GM19372 (cell line): Measurements from ENCODE around the gene CEP85L.

Experiments
- ATAC-seq: cut with Tn5 transposase; IDR thresholded peaks from one replicate; pipeline ENCODE4 v1.9.1; 2021; ENCODE audit warnings: mild to moderate bottlenecking, low read depth, moderate library complexity; ENCODE audit not compliant: unreplicated experiment

CEP85L gene

DNA sequence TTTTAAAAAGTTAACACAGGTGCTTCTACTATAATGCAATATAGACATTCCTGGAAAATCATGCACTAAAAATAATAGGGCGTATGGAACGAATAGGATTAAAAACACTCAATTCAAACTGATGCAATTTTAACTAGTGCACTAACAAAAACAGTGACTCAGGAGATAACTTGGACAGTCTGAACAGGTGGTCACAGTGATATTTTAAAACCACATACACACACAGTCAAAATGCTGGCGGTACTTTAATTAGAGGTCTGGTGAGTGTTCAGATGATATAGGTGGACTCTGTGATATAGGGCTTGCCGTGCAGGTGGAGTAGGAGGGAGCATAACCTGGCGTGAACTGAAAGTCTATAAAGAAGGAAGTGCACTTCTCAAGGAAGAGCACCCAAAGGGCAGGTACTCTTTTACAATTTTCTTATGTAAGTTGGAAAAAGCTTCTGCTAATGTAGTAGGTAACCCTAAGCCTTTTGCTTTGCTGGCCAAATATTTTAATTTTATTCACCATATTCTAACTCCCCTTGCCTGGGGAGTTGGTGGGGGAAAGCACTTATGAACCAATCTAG, 145.2 kb downstream of the CEP85L start:
- ATAC-seq: no peak

DNA sequence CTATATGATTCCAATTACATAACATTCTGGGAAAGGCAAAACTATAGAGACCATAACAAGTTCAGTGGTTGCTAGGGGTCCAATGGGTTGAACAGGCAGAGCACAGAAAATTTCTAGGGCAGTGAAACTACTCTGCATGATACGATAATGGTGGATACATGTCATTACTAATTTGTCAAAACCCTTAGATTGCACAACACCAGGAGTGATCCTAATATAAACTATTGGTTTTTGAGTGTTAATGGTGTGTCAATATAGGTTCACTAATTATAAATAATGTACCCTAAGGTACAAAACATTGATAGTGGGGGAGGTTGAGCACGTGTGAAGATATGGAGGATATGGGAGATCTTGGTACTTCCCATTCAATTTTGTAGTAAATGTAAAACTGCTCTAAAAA, 145.7 kb downstream of the CEP85L start:
- ATAC-seq: no peak

DNA sequence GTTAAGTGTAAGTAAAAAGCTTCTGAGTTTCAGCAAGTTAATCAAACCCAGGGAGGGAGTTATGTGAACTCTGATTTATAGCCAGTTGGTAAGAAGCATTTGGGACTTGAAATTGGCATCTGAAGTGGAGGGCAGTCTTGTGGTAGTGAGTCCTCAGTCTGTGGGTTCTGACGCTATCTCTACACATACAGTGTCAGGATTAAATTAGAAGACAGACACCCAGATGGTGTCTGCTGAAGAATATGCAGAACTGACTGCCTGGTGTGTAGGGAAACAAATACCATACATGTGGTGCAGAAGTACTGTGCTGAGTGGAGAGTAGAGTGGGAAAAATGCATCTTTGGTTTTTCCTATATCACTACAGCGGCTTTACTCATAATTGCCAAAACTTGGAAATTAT, 146.8 kb downstream of the CEP85L start:
- ATAC-seq: no peak

DNA sequence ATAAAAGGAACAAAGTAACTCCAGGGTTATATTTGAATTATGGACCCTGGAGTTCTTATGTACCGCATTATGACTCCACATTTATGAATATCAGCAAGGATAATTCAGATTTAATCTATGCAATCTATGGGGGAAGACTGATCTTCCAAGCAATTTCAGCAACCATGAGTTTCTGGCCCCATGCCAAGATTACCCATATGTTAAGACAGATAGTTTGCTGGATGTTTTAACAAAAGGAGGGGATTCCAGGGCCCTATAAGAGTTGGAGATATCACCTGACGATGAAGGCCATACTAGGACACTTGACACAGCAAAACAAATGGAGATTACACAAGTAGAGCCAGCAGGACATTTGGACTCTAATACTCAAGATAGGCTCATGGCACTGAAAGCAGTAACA, 149.2 kb downstream of the CEP85L start:
- no peak for ATAC-seq

DNA sequence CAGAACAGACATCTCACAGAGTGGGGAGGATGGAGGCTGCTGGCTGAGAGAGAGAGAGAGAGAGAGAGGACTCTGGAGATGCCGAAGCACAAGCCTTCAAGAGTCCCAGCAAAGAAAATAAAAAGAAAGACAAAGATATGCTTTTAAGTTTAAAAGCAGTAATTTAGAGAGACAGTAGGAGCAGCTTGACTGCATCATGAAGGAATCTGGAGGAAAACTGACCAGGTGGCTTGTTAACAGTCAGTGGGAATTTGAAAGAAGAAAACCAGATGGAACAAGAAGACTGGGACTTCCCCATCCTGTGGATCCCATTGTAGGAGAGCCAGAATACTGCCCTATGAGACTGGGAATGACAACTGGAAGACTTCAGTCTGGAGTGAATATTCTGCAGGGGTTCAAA, 149.6 kb downstream of the CEP85L start:
- no peak for ATAC-seq

DNA sequence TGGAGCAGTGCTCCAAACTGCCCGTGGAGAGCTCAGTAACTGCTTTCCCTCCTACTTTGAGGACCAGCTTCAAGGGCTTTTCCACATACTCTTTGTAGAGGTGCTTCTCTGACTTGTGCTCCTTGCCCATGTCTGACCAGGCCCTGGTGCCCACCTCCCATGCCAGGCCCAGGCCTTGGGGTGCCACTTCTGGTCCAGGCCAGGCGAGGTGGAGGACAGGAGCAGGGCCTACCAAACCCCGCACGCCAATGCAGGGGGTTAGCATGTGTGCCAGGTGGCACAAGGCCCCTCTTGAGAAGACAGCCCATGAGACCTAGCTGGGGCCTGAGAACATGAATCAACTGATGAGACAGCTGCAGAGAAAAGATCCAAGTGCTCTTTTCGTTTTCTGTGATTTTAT, 150.3 kb downstream of the CEP85L start:
- no peak for ATAC-seq

DNA sequence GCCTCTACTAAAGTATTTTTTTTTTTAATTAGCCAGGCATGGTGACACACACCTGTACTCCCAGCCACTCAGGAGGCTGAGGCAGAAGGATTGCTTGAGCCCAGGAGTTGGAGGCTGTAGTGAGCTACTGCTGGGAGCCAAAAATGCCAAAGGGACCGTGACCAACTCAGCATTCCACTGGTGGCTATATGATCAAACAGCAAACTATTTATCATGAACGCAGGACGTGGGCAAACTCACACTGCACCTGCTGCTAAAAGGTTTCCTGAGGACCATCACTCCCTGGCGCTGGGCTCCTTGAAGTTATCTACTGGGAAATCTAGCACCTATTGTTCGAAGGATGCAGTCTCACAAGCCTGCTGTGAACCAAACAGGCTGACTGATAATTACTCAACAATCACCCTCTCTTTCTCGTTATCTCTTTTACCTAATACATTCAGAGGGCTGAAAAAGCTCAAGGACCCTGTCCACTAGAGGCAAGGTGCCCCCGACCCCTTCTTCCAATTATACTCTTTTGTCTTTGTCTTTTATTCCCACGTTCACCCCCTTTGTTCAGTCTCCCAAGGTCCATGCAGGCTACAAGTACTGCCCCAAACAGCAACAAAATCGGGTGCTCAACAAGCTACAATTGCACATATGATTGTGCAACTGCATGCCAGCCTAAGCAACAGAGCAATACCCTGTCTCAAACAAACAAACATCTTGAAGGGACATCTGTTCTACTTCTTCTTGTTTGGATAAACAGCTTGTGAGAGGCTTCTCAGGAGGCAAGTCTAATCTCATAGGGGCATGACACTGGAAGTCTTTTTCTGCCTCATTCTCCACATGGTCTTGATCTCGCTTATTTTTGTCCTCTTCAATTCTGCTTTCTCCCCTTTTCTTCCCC, 151.0 kb downstream of the CEP85L start:
- ATAC-seq: no peak

DNA sequence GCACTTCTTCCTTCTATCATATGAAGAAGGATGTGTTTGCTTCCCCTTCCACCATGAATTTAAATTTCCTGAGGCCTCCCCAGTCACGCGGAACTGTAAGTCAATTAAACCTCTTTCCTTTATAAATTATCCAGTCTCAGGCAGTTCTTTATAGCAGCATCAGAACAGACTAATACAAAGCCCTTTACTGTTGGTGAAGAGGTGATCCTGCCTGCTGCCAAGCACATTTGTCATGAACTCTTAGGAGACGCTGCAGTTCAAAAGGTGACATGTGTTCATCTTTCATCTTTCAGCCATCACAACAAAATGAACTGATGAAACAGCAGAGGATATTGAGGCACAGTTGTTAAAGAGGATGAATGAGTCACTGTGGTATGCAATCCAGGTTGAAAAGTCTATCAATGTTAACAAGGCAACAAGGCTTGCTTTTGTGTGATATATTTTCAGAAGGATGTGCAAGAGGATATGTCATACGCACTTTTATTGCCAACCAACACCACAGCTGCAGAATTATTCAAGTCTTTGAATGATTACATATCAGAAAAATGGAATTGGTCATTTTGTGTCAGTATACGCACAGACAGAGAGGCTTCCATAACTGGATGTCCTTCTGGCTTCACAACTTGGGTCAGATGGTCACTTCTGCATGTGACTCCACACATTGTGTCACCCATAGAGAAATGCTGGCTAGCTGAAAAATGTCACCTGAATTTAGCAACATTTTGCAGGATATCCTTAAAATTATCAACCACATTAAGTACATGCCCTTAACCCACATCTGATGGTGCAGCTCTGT, 155.7 kb downstream of the CEP85L start:
- no peak for ATAC-seq

DNA sequence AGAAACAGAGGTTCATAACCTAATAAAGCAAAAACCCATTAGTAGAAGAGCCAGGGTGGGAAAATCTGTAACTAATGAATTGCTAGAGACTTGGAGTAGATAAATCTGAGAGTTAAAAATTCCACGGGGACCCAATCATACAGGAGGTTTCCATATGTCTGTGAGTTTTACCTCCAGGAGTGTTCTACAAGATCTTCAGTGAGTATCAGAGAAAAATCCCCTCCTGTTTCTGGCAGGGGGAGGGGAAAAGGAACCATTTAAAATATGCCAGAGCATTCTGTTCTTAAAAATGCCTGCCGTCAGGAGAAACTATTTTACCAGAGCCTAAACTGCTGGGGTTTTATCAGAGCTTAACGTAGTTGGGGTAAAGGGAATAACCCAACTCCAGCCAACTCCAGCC, 157.3 kb downstream of the CEP85L start:
- ATAC-seq: no peak

DNA sequence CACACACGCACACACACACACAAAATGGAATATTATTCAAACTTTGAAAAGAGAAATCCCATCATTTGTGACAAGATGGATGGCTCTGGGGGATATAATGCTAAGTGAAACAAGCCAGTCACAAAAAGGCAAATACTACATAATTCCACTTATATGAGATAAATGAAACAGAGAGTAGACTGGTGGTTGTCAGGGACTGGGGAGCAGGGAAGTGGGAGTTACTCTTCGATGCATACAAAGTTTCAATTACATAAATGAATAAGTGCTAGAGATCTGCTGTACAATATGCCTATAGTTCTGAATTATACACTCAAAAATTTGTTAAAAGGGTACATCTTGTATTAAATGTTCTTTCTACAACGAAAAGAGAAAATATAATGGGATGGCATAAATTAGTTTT, 161.4 kb downstream of the CEP85L start:
- ATAC-seq: no peak

DNA sequence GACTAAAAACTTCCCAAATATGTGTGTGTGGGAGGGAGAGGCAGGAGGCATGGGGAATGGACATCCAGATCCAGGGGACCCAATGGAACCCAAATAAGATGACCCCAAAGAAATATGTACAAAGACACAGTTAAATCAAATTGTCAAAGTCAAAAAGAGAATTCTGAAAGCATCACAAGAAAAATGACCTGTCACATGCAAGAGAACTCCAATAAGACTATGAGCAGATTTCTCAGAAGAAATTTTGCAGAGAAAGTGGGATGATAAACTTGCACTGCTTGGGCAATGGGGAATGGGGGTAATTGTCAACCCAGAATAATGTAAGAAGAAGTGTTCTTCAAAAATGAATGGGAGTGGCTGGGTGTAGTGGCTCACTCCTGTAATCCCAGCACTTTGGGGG, 162.8 kb downstream of the CEP85L start:
- ATAC-seq: no peak

DNA sequence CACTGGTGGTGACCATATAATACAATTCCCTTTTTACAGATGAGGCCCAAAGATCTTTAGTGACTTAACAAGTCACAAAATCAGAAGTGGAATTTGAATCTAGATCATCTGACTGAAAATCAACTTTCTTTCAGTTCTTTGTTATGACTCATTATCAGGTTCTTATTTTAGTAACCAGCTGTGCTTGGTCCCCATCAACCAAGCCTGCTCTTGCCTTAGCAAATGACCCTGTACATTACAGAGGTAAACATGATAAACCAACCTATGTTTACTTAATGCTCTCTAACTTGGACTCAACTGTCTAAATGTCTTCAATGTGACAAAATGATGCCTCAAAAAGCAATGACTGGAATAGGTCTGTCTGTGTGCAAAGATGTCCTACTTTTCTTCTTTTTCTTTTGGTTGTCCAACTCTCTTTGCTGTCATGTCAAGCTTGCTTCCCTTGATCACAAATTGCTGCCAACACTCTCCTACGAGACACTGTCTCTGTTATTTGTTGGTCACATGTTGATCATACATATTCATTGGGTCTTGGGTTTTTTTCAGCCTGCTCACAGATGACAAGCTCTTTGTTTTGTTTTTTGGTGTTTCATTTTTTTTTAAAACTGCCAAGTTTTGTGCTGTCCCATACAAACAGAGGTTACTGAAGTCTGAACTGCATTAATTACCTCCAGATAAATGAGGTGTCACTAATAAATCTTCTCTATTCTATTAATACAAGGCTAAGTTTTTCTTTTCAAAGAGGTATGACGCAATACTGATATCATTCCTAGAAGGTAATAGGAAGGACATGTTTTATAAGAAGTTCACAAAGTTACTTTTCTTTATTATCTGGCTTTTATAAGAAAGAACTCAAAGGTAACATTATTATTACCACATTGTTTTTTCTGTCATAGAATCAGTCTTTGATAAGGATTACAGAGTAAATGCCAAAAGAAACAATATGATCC, 165.5 kb downstream of the CEP85L start:
- ATAC-seq: peak; percentile 87

DNA sequence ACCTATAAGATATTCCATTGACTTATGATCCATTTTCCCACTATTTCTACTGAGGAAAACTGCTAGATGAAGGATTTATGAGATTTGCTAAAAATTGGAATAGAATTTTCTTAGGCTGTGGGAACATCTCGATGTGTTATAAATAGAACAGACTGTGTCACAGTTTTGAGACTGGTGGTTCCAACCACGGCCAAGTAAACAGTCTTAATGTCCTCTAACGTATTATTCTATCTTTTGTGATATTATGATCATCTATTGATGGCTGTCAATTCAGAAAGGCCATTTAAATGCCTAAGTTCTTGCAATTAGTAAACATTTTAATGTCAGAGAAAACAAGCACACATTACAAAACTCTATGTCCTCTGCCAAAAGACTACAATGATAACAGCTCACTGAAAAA, 174.8 kb downstream of the CEP85L start:
- no peak for ATAC-seq

DNA sequence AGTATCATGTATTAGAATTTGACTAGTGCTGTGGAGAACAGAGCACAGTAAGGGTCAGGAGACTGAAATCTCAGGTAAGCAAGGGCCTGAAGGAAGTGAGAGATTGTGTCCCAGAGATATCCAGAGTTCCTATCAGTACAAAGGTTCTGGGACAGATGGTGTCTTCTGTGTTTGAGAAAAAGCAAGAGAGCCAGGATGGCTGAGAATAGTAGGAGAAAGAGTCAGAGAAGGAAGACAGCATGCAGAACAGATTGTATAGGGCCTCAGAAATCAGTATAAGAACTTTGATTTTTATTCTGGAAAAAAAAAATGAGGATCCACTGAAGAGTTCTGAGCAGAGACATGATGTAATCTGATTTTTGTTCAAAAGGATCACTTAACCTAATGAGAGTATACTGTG, 178.1 kb downstream of the CEP85L start:
- no peak for ATAC-seq

DNA sequence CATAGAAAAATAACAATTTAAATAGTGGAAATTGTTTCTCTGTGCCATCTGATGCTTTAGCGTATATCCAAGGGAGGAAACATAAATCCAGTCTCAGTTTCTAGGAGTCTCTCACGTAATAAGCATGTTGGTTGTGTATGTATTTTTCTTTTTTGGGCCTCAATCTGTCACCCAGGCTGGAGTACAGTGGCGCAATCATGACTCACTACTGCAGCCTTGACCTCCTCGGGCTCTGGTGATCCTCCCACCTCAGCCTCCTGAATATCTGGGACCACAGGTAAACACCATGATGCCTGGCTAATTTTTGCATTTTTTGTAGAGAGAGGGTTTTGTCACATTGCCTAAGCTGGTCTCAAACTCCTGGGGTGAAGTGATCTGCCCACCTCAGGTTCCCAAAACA, 181.9 kb downstream of the CEP85L start:
- ATAC-seq: no peak

DNA sequence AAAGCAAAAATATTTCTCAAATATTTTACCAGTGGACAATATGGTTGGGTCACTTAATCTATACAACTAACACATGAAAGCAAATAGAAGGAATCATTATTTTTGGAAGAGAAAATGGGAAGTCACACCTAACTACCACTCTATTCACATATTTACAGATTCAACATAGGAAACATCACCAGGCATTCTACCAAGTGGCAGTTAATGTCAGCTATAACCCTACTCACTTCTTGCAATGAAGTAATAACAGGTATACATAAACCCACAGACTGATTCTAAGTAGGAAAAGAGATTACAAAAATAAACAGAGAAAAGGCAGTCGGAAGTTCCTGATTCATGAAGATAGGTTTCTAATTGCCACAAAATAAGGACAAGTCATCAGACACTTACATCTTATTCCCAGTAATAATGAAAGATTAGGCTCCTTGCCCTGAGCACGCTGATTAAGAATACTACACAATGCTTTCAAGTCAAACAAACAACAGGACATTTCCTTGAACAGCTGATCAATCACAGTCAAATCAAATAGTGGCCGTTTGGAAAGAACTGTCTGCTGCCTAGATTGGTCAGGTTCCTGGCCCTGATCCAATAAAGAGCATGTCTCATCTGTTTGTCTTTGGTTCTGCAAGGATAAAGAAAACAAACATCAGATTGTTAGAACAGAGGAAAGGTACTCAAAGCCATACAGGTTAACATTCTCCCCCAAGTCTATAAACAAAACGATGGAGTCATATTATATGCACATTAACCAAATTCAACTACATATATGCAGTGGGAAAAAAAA, 182.5 kb downstream of the CEP85L start:
- ATAC-seq: no peak

DNA sequence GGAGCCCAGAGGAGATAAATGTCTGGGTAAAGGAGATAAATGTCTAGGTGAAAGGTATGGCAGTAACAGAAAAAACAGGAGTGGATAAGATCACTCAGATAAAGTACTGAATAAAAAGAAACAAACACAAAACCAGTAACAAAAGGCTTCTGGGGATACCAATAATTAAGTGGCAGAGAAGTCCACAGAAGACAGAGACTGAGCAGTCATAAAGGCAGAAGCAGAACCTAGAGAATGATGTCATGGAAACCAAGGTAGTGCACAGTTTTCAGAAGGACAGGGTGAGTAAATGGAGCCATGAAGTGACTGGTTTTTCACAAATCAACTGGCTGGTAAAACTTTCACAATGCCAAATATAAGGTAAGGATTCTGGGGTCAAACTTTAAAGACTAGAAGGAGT, 184.2 kb downstream of the CEP85L start:
- ATAC-seq: peak; percentile 73

DNA sequence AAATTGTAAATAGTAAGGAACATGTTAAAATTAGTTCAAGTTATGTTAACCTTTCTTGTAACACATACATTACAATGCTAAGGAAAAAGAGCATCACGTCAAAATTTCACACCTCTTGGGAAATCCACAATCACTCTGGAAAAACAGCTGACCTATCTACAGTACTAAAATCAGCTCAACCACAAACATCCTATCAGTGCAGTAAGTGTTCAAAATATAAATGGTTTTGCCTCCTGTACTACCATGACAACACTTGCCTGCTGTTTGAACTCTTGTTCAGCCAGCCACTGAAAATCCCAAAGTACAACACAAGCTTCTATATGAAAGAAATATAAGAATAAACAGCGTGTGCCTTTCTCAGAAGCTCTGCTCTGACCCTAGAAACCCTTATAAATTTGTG, 186.8 kb downstream of the CEP85L start:
- ATAC-seq: no peak

DNA sequence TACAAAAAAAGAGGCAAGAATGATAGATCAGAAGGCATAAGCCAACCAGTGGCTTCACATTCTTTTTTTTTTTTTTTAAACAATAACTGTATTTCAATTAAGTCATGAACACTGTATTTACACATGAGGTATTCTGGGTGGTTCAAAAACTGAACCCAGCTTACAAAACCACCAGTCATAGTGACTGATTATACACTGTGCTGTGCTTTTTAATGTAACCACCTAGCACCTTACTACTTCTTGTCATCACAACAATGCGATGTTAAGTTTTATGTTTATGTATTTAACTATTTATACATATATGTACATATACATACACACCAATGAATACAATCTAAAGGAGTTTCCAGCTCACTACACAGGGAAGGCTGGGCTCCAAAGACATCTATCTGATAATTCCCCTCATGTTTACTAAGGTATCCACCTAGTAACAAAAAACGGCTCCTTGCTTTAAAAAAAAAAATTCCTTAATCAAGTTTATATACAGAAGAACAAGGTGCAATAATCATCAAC, 190.4 kb downstream of the CEP85L start:
- ATAC-seq: no peak
